CD14-positive monocyte (primary cell): ENCODE results near the gene PTPRN2. TPM values are rescaled to one million over a fixed set of nuclear protein-coding genes. Genes with fewer than 3 reads are reported as not detected.

Source experiments
- DNase-seq, 3 donors: peaks; one replicate each; pipeline ENCODE4 v3.0.0-alpha.2; 2011 to 2022
- H2AFZ ChIP-seq: 2 replicates; pipeline ENCODE4 v1.6.0; 2012; ENCODE audit warnings: mild to moderate bottlenecking, low read depth, low read length, inconsistent platforms; ENCODE audit not compliant: insufficient read depth, poor library complexity, severe bottlenecking
- H3K27ac ChIP-seq, 2 donors: 1 replicate in 1 of 2; 2 replicates in 1 of 2; pipeline ENCODE4 v1.5.1; 2012 to 2013; ENCODE audit warnings: low read length in 2 of 2, control low read depth in 1 of 2, inconsistent platforms in 1 of 2, low read depth in 1 of 2, mild to moderate bottlenecking in 1 of 2
- H3K27me3 ChIP-seq, 2 donors: one replicate each; pipeline versions ENCODE4 v1.6.0 to v1.6.1; 2011 to 2013; ENCODE audit warnings: low read length in 2 of 2; ENCODE audit not compliant: control insufficient read depth in 2 of 2, insufficient read depth in 2 of 2
- H3K36me3 ChIP-seq, 2 donors: replicated peaks in 1 of 2; 1 replicate in 1 of 2; 2 replicates in 1 of 2; pipeline versions ENCODE4 v1.5.1 to v1.6.1; 2012 to 2013; ENCODE audit warnings: low read length in 2 of 2, control low read depth in 1 of 2, inconsistent platforms in 1 of 2, mild to moderate bottlenecking in 1 of 2; ENCODE audit not compliant: insufficient read depth in 2 of 2, control insufficient read depth in 1 of 2
- H3K4me1 ChIP-seq, 2 donors: 1 replicate in 1 of 2; 2 replicates in 1 of 2; pipeline versions ENCODE4 v1.5.1 to v1.6.1; 2012 to 2013; ENCODE audit warnings: low read length in 2 of 2, control low read depth in 1 of 2, inconsistent platforms in 1 of 2, mild to moderate bottlenecking in 1 of 2, moderate library complexity in 1 of 2; ENCODE audit not compliant: insufficient read depth in 2 of 2, control insufficient read depth in 1 of 2
- H3K4me2 ChIP-seq: replicated peaks from 2 replicates; pipeline ENCODE3; 2012; ENCODE audit warnings: low read length, moderate library complexity, mild to moderate bottlenecking; ENCODE audit not compliant: poor library complexity, severe bottlenecking; ENCODE audit errors: extremely low read depth
- H3K4me3 ChIP-seq, 3 experiments: fragments of 200-600 bp in 1 of 3; sonication (generic) in 1 of 3; replicated peaks in 1 of 3; 1 replicate in 2 of 3; 2 replicates in 1 of 3; pipeline ENCODE4 v1.5.1; 2011 to 2013; ENCODE audit warnings: low read length in 3 of 3, mild to moderate bottlenecking in 3 of 3, control low read depth in 2 of 3, low read depth in 2 of 3, inconsistent platforms in 1 of 3, moderate library complexity in 1 of 3
- H3K79me2 ChIP-seq: 2 replicates; pipeline ENCODE4 v1.6.0; 2012; ENCODE audit warnings: mild to moderate bottlenecking, control low read depth, inconsistent platforms, low read length, moderate library complexity; ENCODE audit not compliant: insufficient read depth
- H3K9ac ChIP-seq: 2 replicates; pipeline ENCODE4 v1.6.0; 2017; ENCODE audit warnings: low read length, mild to moderate bottlenecking; ENCODE audit not compliant: insufficient read depth, poor library complexity, severe bottlenecking
- H3K9me3 ChIP-seq, 2 donors: replicated peaks in 1 of 2; 1 replicate in 1 of 2; 2 replicates in 1 of 2; pipeline versions ENCODE4 v1.5.1 to v1.6.1; 2012 to 2013; ENCODE audit warnings: low read length in 2 of 2, control low read depth in 1 of 2; ENCODE audit not compliant: control insufficient read depth in 1 of 2, insufficient read depth in 1 of 2
- H4K20me1 ChIP-seq: 2 replicates; pipeline ENCODE4 v1.6.0; 2012; ENCODE audit warnings: mild to moderate bottlenecking, low read length, control low read depth, moderate library complexity; ENCODE audit not compliant: insufficient read depth
- H3K27ac Mint-ChIP-seq, 7 donors: one replicate each; pipeline ENCODE4 v1.8.0; 2020; ENCODE audit warnings: mild to moderate bottlenecking in 7 of 7, mixed read lengths in 7 of 7, moderate library complexity in 6 of 7, inconsistent platforms in 2 of 7
- H3K27me3 Mint-ChIP-seq, 3 donors: one replicate each; pipeline ENCODE4 v1.8.0; 2021 to 2022; ENCODE audit warnings: low read depth in 3 of 3, mild to moderate bottlenecking in 3 of 3, mixed read lengths in 3 of 3, moderate library complexity in 3 of 3, inconsistent platforms in 1 of 3
- H3K36me3 Mint-ChIP-seq, 2 donors: one replicate each; pipeline ENCODE4 v1.8.0; 2020; ENCODE audit warnings: mixed read lengths in 2 of 2, inconsistent platforms in 1 of 2, mild to moderate bottlenecking in 1 of 2
- H3K4me1 Mint-ChIP-seq: one replicate; pipeline ENCODE4 v1.8.0; 2020; ENCODE audit warnings: mild to moderate bottlenecking, mixed read lengths
- H3K4me3 Mint-ChIP-seq, 2 donors: one replicate each; pipeline ENCODE4 v1.8.0; 2020; ENCODE audit warnings: mild to moderate bottlenecking in 2 of 2, mixed read lengths in 2 of 2, moderate library complexity in 1 of 2
- H3K9me3 Mint-ChIP-seq, 7 donors: one replicate each; pipeline ENCODE4 v1.8.0; 2020 to 2022; ENCODE audit warnings: mixed read lengths in 7 of 7, mild to moderate bottlenecking in 6 of 7, moderate library complexity in 6 of 7, inconsistent platforms in 2 of 7
- CTCF ChIP-seq: fragments of 200-600 bp; IDR thresholded peaks from one replicate; pipeline ENCODE4 v1.8.0; 2022; ENCODE audit warnings: antibody characterized with exemption, mild to moderate bottlenecking
- WGBS: methylation state at CpG from one replicate; pipeline ENCODE4 v1.1.5; 2013; ENCODE audit warnings: missing lambda C conversion rate; ENCODE audit not compliant: insufficient coverage; 5-methylcytosine and 5-hydroxymethylcytosine counted together
- intact Hi-C, 2 donors: fragments of 100-400 bp; cut with micrococcal nuclease; formaldehyde crosslinking; loops; one replicate each; pipeline versions ENCODE4 v1.15.0 to v1.15.1; 2023
- polyA plus RNA-seq, 3 donors: library from polyadenylated mRNA; depleted of rRNA in 1 of 3; unstranded in 2 of 3; stranded (reverse) in 1 of 3; fragments of 300-500 nt in 2 of 3; fragments of >200 nt in 1 of 3; fragmentation: Illumina TruSeq in 2 of 3; gene quantifications; 1 replicate in 2 of 3; 2 replicates in 1 of 3; pipeline ENCODE4 v1.2.3, GENCODE V29; 2012 to 2021

The PTPRN2 gene
- polyA plus RNA-seq, 3 donors, result 0.25 to 1.4 (median 0.97) TPM

GRCh38 chr7:158560386-158560785 is 27.2 kb downstream of the PTPRN2 start:
- no peaks in the 10 kb centered on the region for H3K79me2 ChIP-seq
- no peaks in the 10 kb centered on the region for H3K4me1 ChIP-seq
- no peak for DNase-seq
- Mint-ChIP-seq H3K4me1 (no peaks in the 10 kb centered on the region), H3K36me3 (no peaks in the 10 kb centered on the region), H3K9me3 (peaks cover 0 to 9% (median 3%) of the 10 kb centered on the region in 7 donors), H3K27ac (no peak overlapping the region), H3K4me3 (no peak overlapping the region), H3K27me3 (peaks cover 4 to 8% (median 4%) of the 10 kb centered on the region in 3 donors)
- WGBS, result 95% methylated on average over 11 of the region's 12 CpGs
- no peaks in the 10 kb centered on the region for H3K9me3 ChIP-seq
- no peak for TF ChIP-seq CTCF
- H3K27me3 ChIP-seq, result no peaks in the 10 kb centered on the region
- no peaks in the 10 kb centered on the region for H4K20me1 ChIP-seq
- no peaks in the 10 kb centered on the region for H3K36me3 ChIP-seq
- no peak overlapping the region for H3K27ac ChIP-seq
- H3K4me3 ChIP-seq, result no peak overlapping the region
- H3K9ac ChIP-seq, result no peak overlapping the region
- H2AFZ ChIP-seq, result no peak overlapping the region
- H3K4me2 ChIP-seq, result no peak overlapping the region
- intact Hi-C loops, result no loop called here

GRCh38 chr7:158559356-158559755 is 28.3 kb downstream of the PTPRN2 start:
- Histone ChIP-seq H3K9me3 (no peaks in the 10 kb centered on the region), H3K36me3 (no peaks in the 10 kb centered on the region), H3K4me2 (no peak overlapping the region), H3K9ac (no peak overlapping the region), H3K27ac (no peak overlapping the region), H2AFZ (no peak overlapping the region), H3K4me3 (no peak overlapping the region), H3K27me3 (no peaks in the 10 kb centered on the region), H4K20me1 (no peaks in the 10 kb centered on the region), H3K79me2 (no peaks in the 10 kb centered on the region), H3K4me1 (no peaks in the 10 kb centered on the region)
- Mint-ChIP-seq H3K27ac (no peak overlapping the region), H3K4me3 (no peak overlapping the region), H3K4me1 (no peaks in the 10 kb centered on the region), H3K27me3 (peaks cover 2 to 5% (median 3%) of the 10 kb centered on the region in 3 donors), H3K36me3 (no peaks in the 10 kb centered on the region), H3K9me3 (peaks cover 0 to 14% (median 3%) of the 10 kb centered on the region in 7 donors)
- TF ChIP-seq CTCF, result no peak
- no peak for DNase-seq
- intact Hi-C loops, result no loop called here
- 32% methylated on average over 5 of the region's 6 CpGs for WGBS
